Activated T-helper 1 cell treated with Interleukin-2 at 50 U/mL for 16 hours (primary cell): ENCODE data around the gene ASB2.
A peak's percentile ranks its signal among the peaks of the same experiment; 100 is the strongest.

Source experiments
- DNase-seq: peaks from one replicate; pipeline ENCODE4 v3.0.0-alpha.2; 2020; ENCODE audit warnings: low read depth

The ASB2 gene

DNA sequence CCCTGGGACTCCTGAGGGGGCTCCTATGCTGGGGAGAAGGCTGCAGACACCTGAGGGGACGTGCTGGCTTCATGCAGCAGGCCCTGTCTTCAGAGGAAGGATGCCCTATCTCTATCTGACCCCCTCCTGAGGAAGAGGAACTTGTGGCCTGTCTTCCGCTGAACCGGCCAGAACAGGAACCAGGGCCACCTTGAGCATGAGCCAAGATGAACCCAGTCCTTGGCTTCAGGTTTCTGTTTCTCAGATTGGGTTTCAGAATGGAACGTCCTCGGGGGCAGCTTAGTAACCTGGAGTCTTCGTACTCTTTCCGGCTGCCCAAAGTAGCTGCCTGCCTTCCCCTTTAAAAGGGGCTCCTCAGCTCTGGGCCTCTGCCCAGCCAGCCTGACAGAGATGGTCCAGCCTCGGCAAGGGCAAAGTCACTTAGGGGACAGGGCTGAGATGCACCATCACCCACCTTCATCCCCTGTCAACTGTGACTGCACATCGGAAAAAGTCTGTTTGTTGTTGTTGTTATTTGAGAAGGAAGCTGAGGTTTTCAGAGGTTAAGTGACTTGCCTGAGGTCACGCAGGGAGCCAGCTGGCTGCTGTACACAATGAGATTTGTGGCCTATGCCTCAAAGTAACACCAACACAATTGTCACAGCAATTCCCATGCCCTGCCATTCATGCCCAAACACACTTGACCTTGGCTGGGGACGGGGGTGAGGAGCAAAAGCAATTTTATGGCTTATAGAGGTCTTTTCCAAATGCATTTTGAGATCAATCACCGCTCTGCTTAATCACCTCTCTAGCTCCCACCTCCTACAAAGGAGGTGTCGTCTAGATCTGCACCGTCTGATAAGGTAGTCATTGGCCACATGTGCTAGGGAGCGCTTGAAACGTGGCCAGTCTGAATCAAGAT lies 13.4 kb downstream of the ASB2 start:
- DNase-seq, result peak; percentile 45

DNA sequence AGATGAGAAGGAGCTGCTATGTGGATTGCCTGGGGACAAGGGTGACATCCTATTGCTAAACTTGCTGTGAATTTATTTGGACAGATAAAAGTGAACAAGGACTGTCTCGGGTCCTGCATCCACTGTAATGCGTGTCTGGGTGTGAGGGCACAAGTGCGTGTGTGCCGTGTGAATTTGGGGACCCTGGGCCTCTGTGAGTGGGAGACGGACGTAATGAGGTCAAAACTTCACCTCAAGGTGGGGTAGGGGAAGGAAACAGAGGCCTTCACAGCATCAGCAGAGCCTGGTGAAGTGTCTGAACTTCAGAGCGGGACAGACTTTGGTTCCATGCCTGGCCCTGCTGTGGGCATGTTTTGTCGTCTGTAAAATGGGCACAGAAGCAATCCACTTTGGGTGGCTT lies 14.8 kb downstream of the ASB2 start:
- no peak for DNase-seq

DNA sequence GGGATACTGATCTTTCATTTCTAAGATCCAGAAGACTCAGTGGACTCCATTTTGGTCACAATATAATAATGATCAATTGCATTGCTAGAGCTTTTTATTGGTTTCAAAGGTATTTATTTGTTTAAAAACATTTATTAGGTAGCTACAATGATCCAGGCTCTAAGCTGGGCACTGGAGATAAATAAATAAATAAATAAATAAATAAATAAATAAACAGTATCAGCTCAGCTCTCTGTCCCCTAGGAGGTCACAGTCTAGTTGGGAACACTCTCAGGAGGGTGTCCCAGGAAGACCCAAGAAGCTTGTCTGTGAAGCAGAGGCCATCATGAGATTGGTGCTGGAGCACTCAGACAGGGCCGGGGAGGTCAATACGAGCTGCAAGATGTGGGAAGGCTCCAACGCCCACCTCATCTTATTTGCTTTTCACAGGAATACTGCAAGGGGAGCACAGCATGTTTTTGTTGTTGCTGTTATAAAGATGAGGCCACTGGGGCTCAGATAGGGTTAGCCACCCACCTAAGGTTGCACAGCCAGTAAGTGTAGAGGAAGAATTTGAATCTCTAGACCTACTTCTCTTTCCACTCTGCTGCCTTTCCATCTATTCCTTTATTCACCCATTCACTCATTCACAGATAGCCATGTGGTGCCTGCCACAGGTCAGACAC lies 15.5 kb downstream of the ASB2 start:
- DNase-seq, result no peak

DNA sequence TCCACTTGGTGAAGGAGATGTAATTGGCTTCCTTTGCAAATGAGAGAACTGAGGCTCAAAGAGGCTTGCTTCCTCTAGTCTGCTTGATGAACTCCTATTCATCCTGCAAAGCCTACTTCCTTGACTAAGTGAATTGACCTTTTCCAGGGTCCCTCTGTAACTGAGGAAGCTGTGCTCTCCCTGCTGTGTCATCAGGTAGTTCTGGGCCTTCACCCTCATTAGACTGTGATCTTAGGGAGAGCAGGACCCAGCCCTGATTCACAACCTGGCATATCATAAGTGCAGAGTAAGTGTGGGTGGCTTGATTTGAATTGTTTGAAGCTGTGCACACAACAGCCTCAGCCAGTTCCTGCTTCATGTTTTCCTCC lies 16.3 kb downstream of the ASB2 start:
- DNase-seq, result no peak

DNA sequence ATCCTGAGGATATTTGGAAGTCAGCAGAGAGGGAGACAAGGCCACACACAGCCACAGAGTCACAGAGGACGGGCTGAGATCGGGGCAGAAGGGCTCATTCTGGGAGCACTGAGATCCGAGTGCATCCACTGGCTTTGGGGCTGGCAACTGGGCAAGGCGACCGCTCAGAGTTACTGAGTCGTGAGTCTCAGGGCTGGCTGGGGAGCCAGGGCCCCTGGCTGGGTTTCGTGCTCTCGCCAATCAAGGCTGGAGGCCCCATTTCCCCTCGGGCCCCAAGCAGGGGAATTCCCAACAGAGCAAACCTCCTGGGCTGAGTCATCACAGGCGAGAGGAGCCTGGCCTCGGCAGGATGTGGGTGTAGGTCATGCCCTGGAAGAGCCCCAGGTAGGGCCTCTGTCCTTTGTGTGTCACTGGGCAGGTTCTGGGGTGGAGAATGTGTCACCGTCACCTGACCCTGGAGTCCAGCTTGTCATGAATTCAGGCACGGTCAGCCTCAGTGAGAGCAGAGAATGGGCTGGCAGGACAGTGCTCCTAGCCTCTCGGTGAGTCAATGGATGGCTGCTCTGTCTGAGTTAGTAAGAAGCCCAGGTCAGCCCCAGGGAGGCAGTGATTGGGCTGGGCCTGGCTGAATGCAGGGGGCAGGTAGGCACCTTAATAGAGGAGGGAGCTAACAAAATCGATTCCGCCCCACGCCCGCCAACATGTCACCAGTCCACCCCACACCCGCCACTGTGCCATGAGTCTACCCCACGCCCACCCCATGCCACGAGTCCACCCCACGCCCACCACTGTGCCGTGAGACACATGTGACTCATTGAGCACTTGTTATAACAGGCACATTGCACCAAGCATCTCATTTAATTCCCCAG lies 16.9 kb downstream of the ASB2 start:
- DNase-seq, result peak; percentile 88

DNA sequence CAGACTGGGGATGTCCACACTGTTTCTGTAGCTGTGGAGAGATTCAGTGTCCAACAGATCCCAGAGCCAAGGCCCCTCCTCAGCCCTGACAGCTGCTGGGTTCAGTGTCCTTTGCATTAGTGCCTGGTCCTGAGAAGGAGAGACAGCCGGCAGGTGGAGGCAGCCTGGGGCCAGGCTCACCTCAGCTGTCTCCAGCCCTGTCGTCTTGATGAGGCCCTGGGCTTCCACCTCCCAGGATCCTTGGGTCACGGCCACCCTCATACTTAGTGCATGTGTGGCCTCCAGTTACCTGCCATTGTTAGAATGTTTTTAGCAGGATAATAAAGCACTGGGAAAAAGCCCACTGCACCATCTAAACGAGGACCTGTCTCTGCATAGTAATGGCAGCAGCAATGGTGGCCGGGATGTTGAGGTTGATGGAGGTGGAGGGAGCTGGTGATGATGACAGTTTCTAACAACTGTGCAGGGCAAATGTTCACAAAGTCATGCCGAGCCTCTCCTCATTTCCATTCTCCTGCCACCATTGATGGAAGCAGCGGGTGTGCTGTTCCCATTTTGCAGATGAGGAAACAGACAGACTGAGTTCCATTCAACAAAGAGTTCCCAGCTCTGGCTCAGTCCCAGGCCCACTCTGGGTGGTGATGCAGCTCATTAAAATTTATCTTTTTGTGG lies 17.7 kb downstream of the ASB2 start:
- DNase-seq, result no peak

DNA sequence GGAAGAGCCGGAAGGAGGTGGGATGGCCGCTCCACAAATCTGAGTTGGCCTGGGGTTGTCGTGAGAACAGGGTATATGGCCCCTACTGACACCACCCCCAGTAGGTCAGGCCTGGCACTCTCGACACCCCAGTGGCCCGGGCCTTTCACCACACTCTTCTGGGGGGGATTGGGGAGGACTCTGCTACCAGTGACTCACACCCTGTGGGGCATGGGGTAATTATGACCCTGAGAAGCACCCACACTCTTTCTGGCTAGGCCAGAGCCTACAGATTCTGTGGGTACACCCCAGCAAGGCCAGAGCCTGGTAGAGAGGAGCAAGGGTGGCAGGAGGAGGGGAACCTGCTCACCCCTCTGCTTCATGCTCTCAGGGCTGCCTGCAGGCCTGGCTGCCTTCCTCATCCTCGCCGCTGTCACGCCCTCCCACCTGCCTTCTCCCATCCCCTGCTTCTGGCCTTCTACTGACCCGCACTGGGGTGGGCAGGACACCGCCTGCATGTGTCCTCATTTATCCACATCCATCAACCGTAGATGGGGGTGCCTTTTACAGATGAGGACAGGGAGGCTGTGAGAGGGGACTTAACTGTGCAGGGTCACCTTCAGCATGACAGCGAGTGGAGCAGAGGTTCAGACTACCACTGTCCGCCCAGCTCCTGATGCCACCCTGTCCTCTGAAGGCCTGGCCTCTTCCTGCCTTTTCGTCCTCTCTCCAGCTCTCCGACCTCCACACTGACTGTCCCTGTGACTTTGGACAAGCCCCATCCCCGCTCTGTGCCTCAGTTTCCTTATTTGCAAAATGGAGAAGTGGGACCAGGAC lies 18.4 kb downstream of the ASB2 start:
- DNase-seq, result no peak

DNA sequence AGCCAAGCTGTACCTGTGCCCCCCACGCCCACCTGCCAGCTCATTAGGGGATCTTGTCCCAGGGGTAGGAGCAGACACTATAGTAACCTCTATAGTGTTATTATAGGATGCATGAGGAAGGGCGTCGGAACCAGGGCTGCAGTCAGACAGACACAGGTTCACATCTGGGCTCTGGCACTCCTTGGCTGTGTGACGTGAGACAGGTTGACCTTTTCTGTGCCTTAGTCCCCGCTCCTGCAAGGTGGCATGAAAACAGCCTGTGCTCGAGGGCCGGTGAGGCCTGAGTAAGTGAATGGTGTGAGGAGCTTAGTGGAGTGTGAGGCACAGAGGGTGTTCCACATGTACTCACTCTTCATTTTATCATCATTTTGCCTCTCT lies 19.0 kb downstream of the ASB2 start:
- DNase-seq, result no peak

DNA sequence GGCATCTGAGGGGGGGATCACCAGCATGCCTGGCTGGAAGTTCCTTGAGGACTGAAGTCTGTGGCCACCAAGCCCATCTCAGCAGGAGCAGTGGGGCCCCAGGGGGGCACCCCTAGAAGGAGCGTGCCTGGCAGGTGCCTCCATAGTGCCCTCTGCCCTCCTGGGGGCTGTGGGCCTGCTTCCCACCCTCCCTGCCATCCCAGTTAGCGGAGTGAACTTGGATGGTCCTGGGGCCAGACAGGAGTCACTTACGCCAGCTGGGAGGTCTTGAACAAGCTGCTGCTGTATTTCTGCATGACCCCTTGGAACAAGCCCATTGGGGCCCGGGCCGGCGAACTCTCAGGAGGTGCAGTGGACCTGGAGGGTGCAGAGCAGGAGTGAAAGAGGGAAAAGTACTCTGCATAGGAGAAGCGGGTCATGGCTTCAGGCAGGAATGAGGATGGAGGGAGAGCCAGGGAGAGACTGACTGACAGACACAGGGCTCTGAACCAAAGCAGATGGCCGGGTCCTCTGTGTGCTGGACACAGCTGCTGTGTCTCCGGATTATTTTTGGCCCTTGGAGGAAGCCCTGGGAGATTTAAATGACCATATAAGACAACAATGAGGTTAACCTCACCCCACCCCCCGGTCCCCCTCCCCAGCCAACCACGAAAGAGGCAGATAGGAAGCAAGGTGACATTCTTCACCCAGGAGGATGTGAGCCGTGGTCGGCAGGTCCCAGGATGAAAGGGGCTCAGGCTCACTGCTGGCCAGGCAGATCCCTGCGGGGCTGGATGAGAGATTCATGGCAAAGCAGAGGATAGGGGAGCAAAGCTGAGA lies 19.6 kb downstream of the ASB2 start:
- DNase-seq, result no peak

DNA sequence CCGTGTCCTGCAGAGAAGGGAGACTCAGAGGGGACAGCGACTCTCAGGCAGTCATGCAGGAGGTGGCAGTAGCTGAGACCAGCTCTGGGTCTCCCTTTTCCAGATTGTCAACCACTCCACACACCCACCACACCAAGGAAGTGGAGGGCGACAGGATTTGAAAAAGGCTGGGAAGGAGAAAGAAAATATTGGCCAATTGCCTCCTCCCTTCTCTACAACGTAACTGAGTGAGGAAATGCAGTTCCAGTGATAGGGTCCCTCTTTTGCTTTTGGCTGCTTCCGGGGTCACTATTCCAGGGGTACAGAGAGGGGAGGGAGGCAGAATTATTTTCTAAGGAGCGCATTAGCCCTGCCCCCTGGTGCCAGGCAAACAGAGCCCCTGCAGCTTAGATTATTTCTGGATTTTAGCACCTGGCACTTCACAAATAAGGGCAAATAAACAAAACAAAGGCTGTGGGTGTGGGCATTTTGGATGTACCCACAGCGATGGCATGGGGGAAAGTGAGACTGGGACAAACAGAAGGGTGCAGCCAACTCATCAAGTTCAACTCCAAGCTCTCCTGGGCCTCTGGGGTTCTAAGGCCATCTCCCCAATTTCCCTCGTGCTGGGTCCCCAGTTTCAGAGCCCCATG lies 20.4 kb downstream of the ASB2 start:
- no peak for DNase-seq

DNA sequence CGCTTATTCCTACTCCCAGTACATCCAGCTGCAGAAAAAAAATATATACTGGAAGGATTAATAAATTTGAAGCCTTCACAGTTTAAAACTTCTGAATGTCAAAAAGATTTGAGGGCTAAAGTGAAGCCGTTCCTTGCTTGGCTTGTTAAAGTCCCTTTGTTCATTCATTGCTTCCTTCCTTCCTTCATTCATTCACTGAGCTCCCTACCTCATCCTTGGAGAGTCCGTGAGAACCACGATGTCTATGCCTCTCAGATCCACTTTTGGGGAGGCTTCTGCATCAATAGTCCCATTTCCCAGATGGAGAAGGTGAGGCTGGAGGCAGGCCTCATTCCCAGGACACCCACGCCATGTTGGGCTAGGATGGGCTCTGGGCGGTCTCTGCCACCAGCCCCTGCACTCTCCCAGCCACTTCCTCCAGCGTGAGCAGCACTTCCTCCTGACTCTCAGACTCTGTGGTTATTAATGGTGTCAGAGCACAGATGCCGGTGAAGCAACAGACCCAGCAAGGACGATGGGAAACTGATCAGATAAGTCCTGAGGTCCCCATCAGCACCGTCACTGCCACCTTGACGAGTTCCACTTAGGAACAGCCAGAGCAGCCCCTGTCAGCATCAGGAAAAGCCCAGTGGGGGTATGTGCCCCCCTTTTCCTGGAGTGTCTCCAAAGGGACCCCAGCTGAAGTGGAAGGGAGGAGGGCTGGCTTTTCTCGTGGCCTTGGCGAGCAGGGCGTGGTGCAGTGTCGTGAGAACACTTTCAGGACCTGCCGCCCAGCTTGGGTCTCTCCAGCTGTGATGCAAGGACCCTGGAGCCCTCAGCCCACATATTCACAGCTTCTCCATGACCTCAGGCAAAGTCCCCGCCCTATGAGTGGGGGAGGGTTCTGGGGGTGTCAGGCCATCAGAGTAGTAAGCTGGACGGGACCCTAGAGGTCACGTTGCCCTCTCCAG lies 21.2 kb downstream of the ASB2 start:
- peak; percentile 41 for DNase-seq

DNA sequence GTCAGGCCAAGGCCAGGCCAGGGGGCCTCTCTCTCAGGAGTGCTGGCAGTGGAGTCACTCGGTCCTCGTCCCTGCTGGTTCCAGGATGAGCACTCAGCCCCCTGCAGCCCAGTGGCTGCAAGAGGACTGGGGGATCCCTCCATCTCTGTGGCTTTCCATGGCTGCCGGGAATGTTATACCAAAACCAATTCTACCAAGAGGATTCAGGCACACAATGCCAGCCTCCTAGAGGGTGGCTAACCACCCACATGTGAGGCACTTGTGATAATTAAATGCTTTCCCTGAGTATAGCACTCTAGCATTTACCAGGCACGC lies 21.9 kb downstream of the ASB2 start:
- DNase-seq, result no peak

DNA sequence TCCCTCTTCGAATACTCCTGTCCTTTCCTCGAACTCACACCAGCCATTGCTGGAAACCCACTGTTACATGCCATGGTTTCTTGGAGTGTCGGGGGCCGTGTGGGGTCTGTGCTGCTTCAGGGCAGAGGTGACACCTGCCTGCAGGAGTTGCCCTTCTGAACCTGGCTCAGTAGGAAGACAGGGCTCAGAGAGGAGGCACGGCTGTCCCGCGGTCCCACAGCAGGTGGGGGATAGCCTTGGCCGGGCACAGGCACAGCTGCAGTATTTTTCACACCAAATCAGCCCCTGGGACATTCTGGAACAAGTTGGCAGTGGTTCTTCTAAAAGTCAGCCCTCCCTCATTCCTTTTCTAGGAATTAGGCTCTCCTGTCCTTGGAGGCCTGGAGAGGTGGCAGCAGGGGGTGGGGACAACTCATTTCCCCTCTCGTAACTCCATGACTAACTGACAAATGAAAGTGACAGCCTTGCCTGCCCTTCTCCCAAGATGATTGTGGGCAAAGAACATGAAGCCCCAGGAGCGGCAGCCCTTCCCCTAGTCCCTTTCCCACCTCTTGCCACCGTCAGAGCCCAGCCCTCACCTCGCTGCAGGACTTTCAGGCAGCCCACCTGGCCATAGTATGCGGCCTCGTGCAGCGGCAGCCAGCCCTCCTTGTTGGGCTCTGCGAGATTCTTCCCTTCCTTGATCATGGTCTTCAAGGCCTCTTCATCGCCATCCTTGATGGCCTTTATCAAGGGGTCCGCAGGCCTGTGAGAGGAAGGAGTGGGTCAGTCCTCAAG lies 22.4 kb downstream of the ASB2 start:
- no peak for DNase-seq

DNA sequence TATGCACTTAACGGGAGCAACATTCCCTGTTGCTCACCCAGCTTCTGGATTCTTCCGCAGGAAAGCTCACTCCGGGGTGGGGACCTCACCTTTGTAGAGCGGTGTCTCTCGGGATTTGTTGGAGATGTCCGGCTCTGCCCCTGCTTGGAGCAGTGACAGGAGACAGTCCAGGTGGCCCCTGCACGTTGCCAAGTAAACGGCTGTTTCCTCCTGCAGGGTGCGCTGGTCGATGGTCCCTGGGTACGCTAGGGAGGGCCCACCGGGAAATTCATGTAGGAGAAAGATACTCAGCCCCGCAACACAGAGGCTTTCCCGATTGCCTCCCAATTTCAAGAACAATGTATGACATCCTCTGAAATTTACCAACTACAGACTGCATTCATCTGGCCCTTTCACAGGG lies 23.1 kb downstream of the ASB2 start:
- no peak for DNase-seq

DNA sequence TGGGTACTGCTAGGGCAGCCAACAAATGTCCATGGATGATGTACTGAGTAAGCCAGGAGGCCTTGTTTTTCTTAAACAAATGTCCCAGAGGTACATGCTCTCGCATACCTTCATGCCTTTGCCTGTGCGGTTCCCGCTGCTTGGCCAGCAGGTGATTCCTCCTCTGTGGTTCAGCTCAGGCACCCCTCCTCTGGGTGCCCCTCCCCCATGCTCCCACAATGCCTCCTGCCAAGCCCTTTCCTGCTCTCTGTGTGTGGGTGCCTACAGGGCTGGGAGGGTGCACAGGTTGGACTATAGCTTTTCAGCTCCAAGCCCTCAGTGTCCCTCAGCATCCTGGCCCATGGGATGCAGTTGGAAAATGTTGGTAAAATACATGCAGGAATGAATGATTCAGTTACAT lies 23.5 kb downstream of the ASB2 start:
- no peak for DNase-seq

DNA sequence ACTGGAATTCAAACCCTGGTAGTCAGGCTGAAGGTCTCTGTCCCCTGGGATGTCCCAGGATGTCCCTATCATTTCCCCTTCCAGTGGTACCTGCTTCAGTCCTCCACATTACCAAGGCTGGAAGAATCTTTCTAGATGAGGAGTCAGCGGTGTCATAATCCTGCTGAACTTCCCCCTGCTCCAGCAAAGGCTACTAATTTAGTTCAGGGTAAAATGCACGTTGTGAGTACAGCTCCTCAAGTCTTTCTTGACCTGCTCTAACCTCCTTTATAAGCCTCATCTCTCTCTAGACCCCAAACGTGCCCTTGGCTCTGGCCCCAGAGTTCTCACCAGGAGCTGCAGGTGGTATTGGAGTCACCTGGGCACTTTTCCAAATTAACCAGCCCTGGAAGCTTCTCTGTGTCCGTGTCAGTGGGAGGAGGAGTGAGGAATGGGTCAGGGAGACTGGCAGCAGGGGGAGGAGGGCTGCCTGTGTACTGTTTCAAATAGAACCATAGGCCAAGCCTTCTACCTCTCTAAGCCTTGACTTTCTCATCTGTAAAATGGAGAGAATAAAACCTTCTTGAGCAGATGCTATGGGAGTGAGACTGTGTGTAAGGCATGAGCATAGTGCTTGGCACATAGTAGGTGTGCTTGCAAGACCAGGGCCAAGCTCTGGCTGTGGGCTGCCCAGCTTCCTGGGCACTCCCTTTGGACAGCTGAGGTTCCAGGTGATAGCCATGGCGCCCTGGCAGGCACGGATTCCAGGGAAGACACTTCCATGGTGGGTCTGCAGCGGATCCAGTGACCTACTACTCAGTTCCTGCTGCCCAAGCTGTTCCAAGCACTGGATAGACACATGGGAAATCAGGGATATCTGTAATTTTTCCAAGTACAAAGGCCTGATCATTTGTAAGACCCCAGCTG lies 24.5 kb downstream of the ASB2 start:
- DNase-seq, result no peak
